HG02943 (cell line): ENCODE results near the gene C5orf22.
"Not testable (repeated sequence)": the region's sequence is repeated elsewhere in the genome, so short reads cannot be mapped to it uniquely, and the experiment has no call there.

Experiments
- ATAC-seq: cut with Tn5 transposase; IDR thresholded peaks from one replicate; pipeline ENCODE4 v1.9.1; 2021; ENCODE audit warnings: mild to moderate bottlenecking, low read depth, moderate library complexity; ENCODE audit not compliant: unreplicated experiment

Gene C5orf22

DNA sequence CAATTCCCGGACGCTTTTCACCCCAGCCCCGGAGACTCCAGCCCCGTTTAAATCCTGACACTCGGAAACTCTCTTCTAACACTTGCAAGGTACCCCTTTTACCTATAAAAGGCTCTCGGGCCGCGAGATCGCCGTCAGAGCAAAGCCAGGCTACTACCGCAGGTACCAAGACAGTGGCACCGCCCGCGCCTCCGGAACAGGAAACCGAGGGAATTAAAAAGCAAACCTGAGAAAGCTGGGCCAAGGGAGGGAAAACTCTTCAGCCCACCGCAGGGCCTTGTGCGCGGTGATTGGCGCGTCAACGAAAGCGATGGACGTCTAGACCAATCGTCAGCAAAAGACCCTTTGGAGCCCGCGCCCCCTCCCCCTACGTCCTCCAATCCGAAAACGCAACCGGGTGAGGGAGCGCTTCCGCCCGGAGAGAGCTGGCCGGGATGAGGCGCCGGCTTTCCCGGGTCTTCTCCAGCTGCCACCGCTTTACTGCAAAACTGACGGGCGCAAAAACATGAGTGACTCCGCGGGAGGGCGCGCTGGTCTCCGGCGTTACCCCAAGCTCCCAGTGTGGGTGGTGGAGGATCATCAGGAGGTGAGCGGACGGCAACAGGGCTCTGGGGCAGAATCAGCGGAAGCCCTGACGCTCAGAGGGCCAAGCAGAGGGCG, at the start of gene C5orf22, which contains the start of gene DROSHA:
TSS of gene C5orf22 (plus strand) at position 414 of the 660 bp plus-strand sequence. CDS start at position 506, 92 bp downstream.
TSS of gene DROSHA (minus strand) at position 206 of the 660 bp plus-strand sequence. CDS start 3,034 bp downstream, outside the sequence.
- peak; percentile 94 for ATAC-seq

DNA sequence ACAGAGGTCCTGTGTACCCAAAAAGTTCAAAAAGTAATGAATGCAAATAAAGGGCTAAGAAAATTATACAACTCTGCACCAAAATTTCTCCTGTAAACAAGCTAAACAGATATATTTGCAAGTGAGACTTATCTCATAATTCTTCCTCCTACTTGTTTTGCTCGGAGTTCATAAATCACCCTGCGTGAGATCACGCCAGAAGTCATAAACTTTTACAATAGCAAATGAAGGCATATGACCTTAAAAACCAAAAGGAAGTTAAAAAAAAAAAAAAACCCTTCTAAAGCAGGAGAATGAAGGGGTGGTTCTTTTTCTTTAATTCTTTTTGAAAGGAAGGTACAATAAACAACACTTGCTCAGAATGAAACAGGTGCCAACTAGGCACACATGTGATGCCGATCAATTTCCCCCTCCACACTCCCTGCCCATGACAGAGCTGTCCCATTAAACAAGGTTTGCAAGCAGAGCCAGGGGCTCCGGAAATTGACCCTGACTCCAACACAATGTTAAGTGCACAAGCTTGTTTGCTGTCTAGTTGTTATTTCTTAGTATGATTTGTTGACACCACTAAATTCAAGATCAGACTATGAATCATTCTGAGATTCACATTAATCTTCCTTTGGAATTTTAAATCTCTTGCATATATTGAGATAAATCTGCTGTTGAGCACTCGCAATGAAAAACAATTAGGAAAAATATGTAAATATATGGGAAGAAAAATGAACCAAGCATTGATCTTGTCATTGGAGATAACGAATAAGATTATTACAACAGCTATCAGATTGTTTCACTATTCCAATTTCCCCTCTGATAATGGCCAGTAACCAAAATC, 46.5 kb upstream of the C5orf22 start:
- ATAC-seq = no peak

DNA sequence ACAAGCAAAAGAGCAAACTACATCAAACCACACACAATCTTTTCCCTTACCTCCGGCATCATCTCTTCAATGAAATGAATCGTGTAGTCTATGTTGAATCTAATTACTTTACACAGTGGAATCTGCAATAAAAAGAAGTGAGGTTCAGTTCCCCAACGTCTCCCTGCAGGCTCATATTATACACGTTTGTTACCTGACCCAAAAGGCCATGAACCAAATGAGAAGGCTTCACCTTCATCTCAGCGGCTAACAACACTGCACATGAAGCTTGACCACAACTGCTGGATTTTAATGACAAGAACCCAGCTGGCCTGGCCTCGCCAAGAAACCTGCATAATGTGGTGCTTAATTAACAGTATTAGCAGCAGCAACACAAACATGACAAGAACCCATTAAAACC, 45.7 kb upstream of the C5orf22 start:
- ATAC-seq = no peak

GRCh38 chr5:31487506-31487905, 44.6 kb upstream of the C5orf22 start:
- no peak for ATAC-seq

- ATAC-seq = no peak
These were observed 39.2 kb upstream of the C5orf22 start for GRCh38 chr5:31492869-31493268.

DNA sequence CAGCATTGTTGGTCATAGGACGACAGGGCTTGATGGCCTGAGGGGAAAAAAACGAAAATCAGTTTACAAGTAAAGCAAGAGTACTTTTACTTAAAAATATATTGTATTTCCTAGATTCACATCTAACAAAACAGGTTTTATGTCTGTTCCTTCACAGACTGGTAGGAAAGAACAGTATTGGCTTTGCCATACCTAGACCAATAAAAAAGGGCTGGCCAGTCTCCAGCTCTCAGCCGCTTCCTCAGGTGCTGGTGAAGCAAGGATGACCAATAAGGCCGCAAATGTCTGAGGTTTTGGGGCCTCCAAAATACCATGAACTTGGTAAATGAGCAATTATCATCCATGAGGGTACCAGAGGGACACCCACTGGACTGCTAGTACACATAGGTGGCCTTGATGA, 36.8 kb upstream of the C5orf22 start:
- ATAC-seq = no peak

GRCh38 chr5:31496301-31496700, 35.8 kb upstream of the C5orf22 start:
- no peak for ATAC-seq

- ATAC-seq = no peak
These were observed 35.2 kb upstream of the C5orf22 start for GRCh38 chr5:31496891-31497290.

DNA sequence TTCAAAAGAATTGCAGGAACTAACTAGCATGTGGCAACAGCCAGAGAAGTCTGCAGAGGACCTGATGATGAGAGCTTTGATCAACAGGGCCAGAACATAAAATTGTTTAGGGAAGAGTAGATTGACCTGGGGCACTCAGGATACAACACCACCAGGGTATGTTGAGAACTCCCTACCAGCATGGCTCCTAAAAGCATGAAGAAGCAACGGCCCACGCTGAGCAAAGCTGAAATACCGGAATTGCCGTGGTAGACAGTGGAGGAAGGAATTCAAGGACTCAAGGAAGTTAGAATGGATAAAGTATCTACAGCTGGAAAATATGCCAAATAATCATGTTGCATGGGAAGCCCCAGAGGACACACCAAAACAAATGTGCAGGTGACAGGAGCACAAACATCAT, 31.8 kb upstream of the C5orf22 start:
- no peak for ATAC-seq

DNA sequence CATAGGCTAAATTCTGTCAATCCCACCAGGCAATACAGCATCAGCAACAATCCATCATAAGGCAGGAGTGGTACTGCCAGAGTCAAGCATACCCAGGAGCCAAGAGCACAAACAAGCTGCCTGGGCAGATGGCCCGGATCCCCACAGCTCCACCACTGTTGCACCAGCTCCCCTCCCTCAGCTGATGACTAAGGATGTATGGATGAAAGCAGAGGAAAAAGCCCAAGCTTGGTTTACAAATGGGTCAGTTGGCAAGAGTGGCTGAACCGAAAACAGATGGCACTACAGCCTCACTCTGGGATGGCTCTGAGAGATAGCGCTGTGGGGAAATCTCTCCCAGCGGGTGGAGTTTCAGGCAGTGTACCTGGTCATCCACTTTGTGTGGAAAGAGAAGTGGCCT, 29.6 kb upstream of the C5orf22 start:
- no peak for ATAC-seq

GRCh38 chr5:31504529-31504928, 27.6 kb upstream of the C5orf22 start:
- ATAC-seq = no peak

DNA sequence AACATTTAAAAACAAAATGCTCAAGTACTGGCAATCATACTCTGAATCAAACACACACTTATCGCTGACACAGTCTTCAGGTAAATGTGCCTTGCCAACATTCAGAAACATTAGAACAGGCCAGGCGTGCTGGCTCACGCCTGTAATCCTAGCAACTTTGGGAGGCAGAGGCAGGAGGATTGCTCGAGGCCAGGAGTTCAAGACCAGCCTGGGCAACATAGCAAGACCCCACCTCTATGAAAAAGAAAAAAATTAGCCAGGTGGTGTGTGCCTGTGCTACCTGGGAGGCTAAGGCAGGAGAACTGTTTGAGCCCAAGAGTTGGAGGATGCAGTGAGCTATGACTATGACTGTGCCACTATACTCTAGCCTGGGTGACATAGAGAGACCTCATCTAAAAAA, 20.8 kb upstream of the C5orf22 start:
- no peak for ATAC-seq

DNA sequence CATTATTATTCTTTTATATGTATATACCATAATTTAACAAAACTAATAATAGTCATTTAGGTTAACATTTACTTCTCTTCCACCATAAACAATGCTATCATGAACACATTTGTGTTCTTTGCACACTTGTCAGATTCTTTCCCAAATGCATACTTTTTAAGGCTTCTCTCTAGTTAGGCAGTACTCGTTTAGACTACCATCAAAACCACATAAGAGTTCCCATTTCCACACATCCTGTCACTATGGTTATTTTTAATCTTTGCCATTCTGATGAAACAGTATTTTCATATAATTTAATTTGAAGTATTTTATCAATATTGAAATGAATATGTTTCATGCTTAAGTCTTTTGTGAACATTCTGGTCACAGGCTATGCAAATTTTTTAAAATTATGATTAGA, 15.3 kb upstream of the C5orf22 start:
- no peak for ATAC-seq

DNA sequence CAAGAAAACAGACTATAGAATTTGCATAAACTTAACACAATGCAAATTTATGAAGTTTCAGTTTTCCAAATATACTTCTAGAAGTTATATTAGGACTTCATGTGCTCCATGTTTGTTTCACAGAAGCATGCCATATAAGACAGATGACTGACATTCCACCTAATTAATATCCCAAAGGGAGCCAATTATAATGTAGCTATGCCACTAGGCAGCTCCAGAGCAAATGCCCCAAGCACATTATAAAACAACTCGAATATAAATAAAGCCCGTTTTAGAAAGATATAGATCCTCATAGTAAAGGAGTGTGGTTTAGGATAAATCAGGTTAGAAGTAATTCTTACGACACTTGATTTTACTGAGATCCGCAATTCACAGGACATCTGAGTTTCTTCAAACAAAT, 9.1 kb upstream of the C5orf22 start:
- ATAC-seq = no peak

DNA sequence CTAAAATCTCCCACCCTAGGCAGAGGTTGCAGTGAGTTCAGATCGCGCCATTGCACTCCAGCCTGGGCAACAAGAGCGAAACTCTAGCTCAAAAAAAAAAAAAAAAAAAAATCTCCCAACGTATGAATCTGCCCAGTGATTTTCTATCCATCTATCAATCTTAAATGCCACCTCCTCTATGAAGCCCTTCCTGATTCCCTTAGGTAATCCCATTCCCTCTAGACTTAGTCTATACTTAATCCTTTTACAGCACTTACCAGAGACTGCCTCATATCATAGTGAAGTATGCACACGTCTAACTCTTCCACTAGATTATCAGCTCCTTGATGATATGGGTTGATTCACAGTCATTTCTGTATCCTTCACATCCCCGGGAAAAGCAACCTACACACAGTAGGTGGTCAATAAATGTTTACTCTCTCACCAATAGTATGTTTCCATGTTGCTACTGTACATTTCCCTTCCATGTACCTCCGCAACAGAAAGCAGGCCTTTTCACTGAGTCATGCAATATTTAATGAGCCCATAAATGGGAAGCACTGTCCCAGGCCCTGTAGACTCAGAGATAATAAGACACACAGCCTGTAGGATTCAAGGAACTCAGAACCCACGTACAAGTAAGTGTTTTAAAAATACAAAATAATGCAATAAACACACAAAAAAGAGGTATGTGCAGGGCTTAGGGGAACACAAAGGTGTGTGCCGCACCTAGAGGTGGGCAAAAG, 1.4 kb upstream of the C5orf22 start:
- ATAC-seq = no peak

DNA sequence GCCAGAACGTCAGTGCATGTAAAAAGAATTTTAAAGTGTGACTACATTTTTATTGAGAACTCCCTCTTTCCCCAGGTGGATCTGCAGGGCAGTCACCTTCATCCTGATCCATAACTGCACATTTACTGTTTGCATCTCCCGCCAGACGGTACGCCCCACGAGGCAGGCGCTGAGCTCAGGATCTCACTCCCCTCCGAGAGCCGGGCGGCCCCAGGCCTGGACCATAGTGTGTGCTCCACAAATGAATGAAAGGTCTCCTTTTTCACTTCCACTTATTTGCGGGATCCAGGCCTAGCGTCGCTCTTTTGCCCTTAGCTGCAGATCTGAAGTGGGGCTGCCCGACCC, 586 bp upstream of the C5orf22 start:
- peak; percentile 27 for ATAC-seq

DNA sequence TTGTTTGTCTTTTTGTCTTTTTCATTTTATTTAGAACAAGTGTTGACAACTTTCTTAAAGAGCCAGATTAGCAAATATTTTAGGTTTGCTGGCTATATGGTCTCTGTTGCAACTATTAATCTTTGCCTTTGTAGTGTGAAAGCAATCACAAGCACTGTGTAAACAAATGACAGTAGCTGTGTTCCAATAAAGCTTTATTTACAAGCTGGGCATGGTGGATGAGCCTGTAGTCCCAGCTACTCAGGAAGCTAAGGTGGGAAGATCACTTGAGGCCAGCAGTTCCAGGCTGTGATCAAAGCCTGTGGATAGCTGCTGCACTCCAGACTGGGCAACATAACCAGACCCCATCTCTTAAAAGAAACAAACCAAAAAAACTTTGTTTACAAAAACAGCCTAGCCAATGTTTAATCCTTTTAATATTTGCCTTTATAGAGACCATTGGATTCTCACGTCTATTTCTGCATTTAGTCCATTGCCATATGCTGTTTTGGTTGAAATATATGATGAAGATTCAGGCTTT, 2.5 kb downstream of the C5orf22 start:
- ATAC-seq = no peak

DNA sequence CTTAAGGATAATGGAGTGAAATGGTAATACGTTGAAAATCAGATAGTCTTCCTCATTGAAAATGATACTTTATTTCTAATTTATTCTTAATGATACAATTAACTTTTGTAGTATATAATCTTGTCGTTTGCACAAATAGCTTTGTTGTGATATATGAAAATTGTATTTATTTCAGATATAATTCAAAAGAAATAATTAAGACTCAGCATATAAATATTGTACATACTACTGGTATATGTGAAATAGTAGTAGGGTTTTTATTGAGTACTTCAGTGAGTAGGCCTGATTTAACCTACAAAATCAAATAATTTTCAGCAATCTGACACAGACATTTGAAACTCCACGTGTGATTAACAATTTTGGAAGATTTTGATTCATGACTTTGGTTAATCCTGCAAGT, 4.8 kb downstream of the C5orf22 start:
- ATAC-seq = no peak

DNA sequence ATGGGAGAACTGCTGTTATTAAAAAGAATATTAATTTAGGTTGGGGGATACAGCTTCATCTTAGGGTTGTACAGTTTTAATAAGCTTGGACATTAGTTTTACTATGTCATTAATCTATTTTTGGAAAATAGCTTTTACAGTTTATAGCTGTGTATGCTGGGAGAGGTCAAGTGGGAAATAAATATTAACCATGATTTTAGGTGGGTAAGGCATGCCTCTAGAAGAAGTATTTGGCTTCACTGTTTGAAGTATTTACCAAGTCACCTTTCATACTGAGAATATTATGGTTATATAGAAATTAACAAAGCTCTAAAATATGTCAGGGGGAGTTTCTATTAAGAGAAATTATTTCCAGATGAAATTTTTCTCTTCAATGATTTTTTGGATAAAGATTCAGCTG, 5.2 kb downstream of the C5orf22 start:
- no peak for ATAC-seq

DNA sequence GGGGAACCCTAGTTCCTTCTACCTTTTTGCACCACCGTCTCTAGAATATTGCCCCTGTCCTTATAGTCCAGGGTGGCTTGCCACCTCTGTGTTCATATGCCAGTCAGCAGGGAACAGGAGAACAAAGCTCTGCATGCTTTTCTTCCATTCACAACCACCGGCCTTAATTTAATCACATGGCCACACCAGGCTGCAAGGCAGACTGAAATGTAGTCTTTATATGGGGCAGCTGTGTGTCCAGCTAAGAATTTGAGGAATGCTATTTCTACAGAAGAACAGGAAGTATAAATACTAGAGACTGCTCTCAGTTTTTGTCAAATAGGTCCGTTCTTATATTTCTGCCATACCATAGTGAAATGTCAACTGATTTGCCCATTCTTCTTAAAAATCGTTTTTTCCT, 5.8 kb downstream of the C5orf22 start:
- ATAC-seq = no peak

GRCh38 chr5:31549114-31549513, 17.0 kb downstream of the C5orf22 start:
- ATAC-seq = not testable (repeated sequence)
